PFSK-1 (cell line): ENCODE measurements around the gene PPARA.

ENCODE experiments used
- FOXP2 ChIP-seq: optimal IDR thresholded peaks from 2 replicates; pipeline ENCODE3; 2011; ENCODE audit warnings: borderline replicate concordance, control low read depth, inconsistent platforms; ENCODE audit not compliant: insufficient read depth; ENCODE audit errors: extremely low read length, extremely low read depth
- POLR2AphosphoS5 ChIP-seq: IDR thresholded peaks from 2 replicates; pipeline ENCODE4 v1.6.1; 2012; ENCODE audit warnings: low read depth, mild to moderate bottlenecking, control low read depth, low read length, moderate library complexity
- REST ChIP-seq, 2 experiments: IDR thresholded peaks; 2 replicates each; pipeline versions ENCODE4 v1.6.1 to v1.8.0; 2011 to 2012; ENCODE audit warnings: low read depth in 2 of 2, low read length in 2 of 2, control low read depth in 1 of 2, inconsistent platforms in 1 of 2, mild to moderate bottlenecking in 1 of 2, moderate library complexity in 1 of 2; ENCODE audit not compliant: insufficient read depth in 1 of 2
- SIN3A ChIP-seq: IDR thresholded peaks from 2 replicates; pipeline ENCODE4 v1.6.1; 2012; ENCODE audit warnings: mild to moderate bottlenecking, low read length, moderate library complexity, borderline replicate concordance; ENCODE audit not compliant: insufficient read depth
- TAF1 ChIP-seq: IDR thresholded peaks from 2 replicates; pipeline ENCODE4 v1.6.1; 2012; ENCODE audit warnings: low read length, control low read depth, borderline replicate concordance; ENCODE audit not compliant: insufficient read depth

PPARA gene

DNA sequence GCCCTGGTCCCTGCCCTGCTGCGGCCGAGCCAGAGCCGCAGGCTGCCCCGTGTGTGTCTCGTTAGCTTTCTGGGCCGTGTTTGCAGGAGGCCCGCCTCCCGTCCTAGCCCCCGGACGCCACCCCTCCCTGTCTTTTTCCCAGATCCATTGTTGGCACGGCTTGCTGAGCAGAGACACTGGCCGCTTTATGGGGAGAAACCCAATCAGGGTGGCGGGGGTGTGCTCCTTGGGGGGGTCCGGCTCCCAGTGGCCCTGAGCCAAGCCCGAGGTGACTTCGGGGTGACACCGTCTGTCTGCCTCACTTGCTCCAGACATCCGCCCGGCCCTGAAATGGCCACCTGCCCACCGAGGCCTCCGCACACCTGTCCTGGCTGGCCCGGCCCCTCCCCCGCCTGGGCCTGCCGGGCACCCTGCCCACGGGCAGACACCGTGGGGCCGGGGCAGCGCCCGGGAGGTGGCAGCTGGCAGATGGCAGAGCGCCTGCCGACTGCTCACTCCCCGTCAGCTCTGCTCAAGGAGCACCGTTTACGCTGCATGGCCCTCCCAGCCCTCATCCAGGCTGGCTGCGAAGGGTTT, 43.1 kb upstream of the PPARA start:
- TF ChIP-seq REST (IDR thresholded peaks at IDR 0.05; ENCODE audit: insufficient read depth in 1 of 2, low read depth in 2 of 2, low read length in 2 of 2) (no peak), SIN3A (no peak), TAF1 (no peak), FOXP2 (no peak), POLR2AphosphoS5 (0 out of 2 replicates have a peak, but pooled peaks have one; percentile 6)

DNA sequence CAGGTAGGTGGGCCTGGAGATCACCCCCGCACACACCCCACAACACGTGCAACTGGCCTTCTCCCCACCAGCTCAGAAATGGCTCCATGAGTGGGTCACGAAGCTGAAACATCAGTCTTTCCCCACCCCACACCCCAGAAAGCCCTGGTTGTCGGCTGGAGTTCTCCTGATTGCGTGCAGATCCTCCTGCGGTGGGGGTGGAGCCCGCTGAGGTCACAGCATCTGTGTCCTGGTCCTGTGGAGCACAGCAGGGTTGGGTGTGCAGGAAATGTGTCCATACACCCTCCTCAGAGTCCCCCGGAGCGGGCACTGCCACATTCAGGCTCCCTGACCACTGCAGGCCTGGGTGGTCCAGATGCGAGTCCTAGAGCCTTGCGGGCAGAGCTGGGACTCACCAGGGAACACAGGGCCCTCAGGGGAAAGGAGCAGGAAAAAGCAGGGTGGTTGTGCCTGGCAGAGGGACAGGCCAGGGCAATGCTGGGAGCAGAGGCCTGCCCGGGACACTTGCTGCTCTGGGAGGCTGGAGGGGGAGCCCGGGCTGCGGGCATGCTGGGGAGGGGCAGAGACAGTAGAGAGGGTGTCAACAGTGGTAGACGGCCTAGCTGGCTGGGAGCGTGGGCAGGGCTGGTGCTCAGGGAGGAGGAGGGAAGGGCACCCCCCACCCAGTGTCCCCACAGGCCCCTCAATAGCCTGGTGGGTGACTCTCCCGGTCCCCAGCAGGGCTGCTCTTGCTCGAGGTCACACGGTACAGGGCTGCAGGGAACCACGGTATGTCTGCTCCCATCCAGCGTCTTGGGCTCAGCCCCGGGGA, 42.4 kb upstream of the PPARA start:
- no peak for TF ChIP-seq REST (IDR thresholded peaks at IDR 0.05; ENCODE audit: insufficient read depth in 1 of 2, low read depth in 2 of 2, low read length in 2 of 2)
- TF ChIP-seq POLR2AphosphoS5: no peak
- no peak for TF ChIP-seq FOXP2
- no peak for TF ChIP-seq TAF1
- no peak for TF ChIP-seq SIN3A

DNA sequence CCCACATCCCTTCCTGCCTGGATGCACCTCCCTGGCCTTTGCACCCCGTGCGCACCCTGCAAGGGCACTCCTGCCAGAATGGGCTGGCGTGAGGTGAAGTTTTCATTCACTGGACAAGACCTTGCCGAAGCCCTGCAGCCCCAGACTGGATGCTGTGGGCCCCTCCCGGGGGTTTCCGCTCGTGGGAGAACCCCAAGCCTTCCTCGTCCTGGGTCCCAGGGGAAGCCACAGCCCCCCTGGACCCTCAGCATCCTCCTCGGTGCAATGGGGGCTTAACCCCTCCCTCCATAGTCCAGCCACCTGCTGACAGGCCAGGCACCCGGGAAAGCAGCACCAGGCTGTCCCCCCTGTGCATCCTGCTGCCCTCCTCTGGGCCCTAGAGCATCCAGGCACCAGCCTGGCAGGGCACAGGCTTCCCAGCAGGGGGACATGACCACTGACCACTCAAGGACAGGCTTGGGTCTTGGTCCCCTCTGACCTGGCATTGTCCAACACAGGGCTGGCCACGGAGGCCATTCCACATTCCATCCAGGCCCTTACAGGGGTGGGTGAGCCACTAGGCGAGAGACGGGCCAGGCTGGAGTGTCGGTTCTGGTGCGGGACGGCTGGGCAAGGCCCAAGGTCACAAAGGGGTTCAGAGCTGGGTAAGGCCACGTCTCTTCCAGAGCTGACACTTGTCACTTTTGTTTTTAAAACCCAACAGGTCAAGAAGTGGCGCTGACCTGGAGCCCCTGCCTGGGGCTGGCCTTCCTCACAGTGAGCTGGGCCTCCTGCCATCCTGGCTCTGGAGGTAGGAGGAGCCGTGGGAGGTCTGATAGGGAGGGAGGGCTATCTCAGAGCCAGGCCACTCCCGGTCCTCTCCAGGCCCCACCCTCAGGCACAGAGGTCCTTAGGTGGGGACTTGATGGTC, 41.5 kb upstream of the PPARA start:
- TF ChIP-seq FOXP2 (no peak), POLR2AphosphoS5 (peak; percentile 16; the same call in 1 of the 2 replicates), REST (IDR thresholded peaks at IDR 0.05; ENCODE audit: insufficient read depth in 1 of 2, low read depth in 2 of 2, low read length in 2 of 2) (no peak)

- TF ChIP-seq REST (IDR thresholded peaks at IDR 0.05; ENCODE audit: insufficient read depth in 1 of 2, low read depth in 2 of 2, low read length in 2 of 2): no peak
- no peak for TF ChIP-seq POLR2AphosphoS5
- TF ChIP-seq SIN3A: no peak
- no peak for TF ChIP-seq FOXP2
- TF ChIP-seq TAF1: no peak
Measured at GRCh38 chr22:46109474-46110003, 40.8 kb upstream of the PPARA start.
